Stimulated activated CD8-positive, alpha-beta memory T cell treated with anti-CD3 and anti-CD28 coated beads, Interleukin-15, amount 100 ng/mL, for 24 hours (primary cell): ENCODE data around the gene ATP2B2.

Experiments used
- DNase-seq: peaks from one replicate; pipeline ENCODE4 v3.0.0-alpha.2; 2020; ENCODE audit warnings: low read depth

Gene ATP2B2

GRCh38 chr3:10400050-10400748 is 105.2 kb downstream of the ATP2B2 start:
- no peak for DNase-seq

- DNase-seq: no peak
Observed at GRCh38 chr3:10399634-10400033, 105.8 kb downstream of the ATP2B2 start.

GRCh38 chr3:10398341-10398740 is 107.0 kb downstream of the ATP2B2 start:
- DNase-seq: no peak

- no peak for DNase-seq
Observed at GRCh38 chr3:10397879-10398278, 107.5 kb downstream of the ATP2B2 start.

GRCh38 chr3:10396931-10397330 is 108.5 kb downstream of the ATP2B2 start:
- no peak for DNase-seq

GRCh38 chr3:10396083-10396482 is 109.3 kb downstream of the ATP2B2 start:
- DNase-seq: no peak

GRCh38 chr3:10395671-10396070 is 109.7 kb downstream of the ATP2B2 start:
- no peak for DNase-seq

GRCh38 chr3:10395196-10395595 is 110.2 kb downstream of the ATP2B2 start:
- DNase-seq: no peak

- no peak for DNase-seq
Observed at GRCh38 chr3:10394491-10395025, 110.8 kb downstream of the ATP2B2 start.

GRCh38 chr3:10393514-10393913 is 111.9 kb downstream of the ATP2B2 start:
- no peak for DNase-seq

GRCh38 chr3:10392906-10393461 is 112.4 kb downstream of the ATP2B2 start:
- no peak for DNase-seq

- no peak for DNase-seq
Observed at GRCh38 chr3:10392244-10392643, 113.1 kb downstream of the ATP2B2 start.

GRCh38 chr3:10391391-10391790 is 114.0 kb downstream of the ATP2B2 start:
- DNase-seq: no peak

GRCh38 chr3:10390641-10391373 is 114.6 kb downstream of the ATP2B2 start:
- DNase-seq: no peak

- no peak for DNase-seq
Observed at GRCh38 chr3:10389995-10390394, 115.4 kb downstream of the ATP2B2 start.

GRCh38 chr3:10389339-10389738 is 116.0 kb downstream of the ATP2B2 start:
- DNase-seq: no peak

- DNase-seq: no peak
Observed at GRCh38 chr3:10387881-10388609, 117.3 kb downstream of the ATP2B2 start.

- no peak for DNase-seq
Observed at GRCh38 chr3:10386121-10386520, 119.3 kb downstream of the ATP2B2 start.

- no peak for DNase-seq
Observed at GRCh38 chr3:10384541-10385360, 120.6 kb downstream of the ATP2B2 start.

GRCh38 chr3:10383850-10384248 is 121.5 kb downstream of the ATP2B2 start:
- DNase-seq: no peak
